GM19328 (cell line): ENCODE data around the gene CARD11.

Experiments used
- ATAC-seq: cut with Tn5 transposase; IDR thresholded peaks from one replicate; pipeline ENCODE4 v1.9.1; 2021; ENCODE audit warnings: mild to moderate bottlenecking, moderate library complexity; ENCODE audit not compliant: unreplicated experiment

The CARD11 gene

GRCh38 chr7:2856388-2857169 is 187.1 kb downstream of the CARD11 start:
- no peak for ATAC-seq
